Esophagus muscularis mucosa (tissue), 3 donors: ENCODE data around the gene PTPRK.

ENCODE experiments used
- EP300 ChIP-seq: sonication (generic); formaldehyde crosslinking; IDR thresholded peaks from one replicate; pipeline ENCODE4 v1.6.1; 2017; ENCODE audit warnings: antibody characterized with exemption
- POLR2AphosphoS5 ChIP-seq, 2 donors: sonication (generic); formaldehyde crosslinking; IDR thresholded peaks; one replicate each; pipeline ENCODE4 v1.6.1; 2017; ENCODE audit warnings: antibody characterized with exemption in 2 of 2

DNA sequence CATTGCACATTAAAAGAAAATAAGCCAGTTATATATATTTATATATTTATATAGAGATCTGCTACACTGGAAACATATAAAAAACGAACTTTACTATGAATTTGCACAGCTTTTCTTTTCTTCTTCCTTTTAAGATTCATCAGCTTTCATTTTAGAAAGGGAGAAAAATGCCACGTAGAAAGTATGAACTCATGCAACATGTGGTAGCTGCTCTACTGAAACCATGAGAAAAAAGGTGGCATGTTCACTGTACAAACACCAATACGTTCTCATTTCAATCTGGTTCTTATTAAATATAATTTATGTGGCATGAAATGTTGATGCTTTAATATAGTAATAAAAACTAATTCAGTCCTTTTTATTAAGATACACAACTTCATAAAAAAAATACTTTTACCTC, 550.7 kb downstream of the PTPRK start:
- TF ChIP-seq POLR2AphosphoS5 (IDR thresholded peaks at IDR 0.05) = no peak
- no peak for TF ChIP-seq EP300
